ENCODE data around the gene DDX23. TPM values are rescaled to one million over a fixed set of nuclear protein-coding genes. Genes with fewer than 3 reads are reported as not detected.

DDX23 gene
- polyA plus RNA-seq, 1 donor (not counting 4 experiments of a cell fraction or from before 2014, with no cell fraction given): 57.8 TPM

- H4K20me1 ChIP-seq (ENCODE audit: control insufficient read depth, extremely low read depth, insufficient read depth, low read length): no peaks in the 10 kb centered on the region
- no peak overlapping the region for H2AFZ ChIP-seq (ENCODE audit: control insufficient read depth, low read length)
- no peak overlapping the region for H3K4me3 ChIP-seq (ENCODE audit: control insufficient read depth in 2 of 3, extremely low read depth in 1 of 3, insufficient read depth in 2 of 3, low read depth in 1 of 3, low read length in 3 of 3)
- DNase-seq (ENCODE audit: low read depth, low spot score): no peak
- H3K9me1 ChIP-seq (ENCODE audit: control insufficient read depth, extremely low read depth, insufficient read depth, low read length): no peaks in the 10 kb centered on the region
- H3K79me2 ChIP-seq (ENCODE audit: control insufficient read depth, insufficient read depth, low read length): no peaks in the 10 kb centered on the region
- H3K4me2 ChIP-seq (ENCODE audit: control insufficient read depth, extremely low read depth, insufficient read depth, low read depth, low read length): no peak overlapping the region
- dilution Hi-C loops (cut with MboI; ENCODE audit: extremely low pct_ligation_motif_present, low sequenced_read_pairs): no loop called here
- no peaks in the 10 kb centered on the region for H3K9me3 ChIP-seq (ENCODE audit: control insufficient read depth, low read depth, low read length)
- TF ChIP-seq, protein P1, sequence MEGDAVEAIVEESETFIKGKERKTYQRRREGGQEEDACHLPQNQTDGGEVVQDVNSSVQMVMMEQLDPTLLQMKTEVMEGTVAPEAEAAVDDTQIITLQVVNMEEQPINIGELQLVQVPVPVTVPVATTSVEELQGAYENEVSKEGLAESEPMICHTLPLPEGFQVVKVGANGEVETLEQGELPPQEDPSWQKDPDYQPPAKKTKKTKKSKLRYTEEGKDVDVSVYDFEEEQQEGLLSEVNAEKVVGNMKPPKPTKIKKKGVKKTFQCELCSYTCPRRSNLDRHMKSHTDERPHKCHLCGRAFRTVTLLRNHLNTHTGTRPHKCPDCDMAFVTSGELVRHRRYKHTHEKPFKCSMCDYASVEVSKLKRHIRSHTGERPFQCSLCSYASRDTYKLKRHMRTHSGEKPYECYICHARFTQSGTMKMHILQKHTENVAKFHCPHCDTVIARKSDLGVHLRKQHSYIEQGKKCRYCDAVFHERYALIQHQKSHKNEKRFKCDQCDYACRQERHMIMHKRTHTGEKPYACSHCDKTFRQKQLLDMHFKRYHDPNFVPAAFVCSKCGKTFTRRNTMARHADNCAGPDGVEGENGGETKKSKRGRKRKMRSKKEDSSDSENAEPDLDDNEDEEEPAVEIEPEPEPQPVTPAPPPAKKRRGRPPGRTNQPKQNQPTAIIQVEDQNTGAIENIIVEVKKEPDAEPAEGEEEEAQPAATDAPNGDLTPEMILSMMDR (optimal IDR thresholded peaks at IDR 0.05 in 1 of 3, IDR thresholded peaks at IDR 0.05 in 1 of 3, conservative IDR thresholded peaks at IDR 0.05 in 1 of 3; ENCODE audit: extremely low read depth in 1 of 3, insufficient read depth in 2 of 3, low read length in 3 of 3): no peak
- no peak for TF ChIP-seq EZH2 (IDR thresholded peaks at IDR 0.05; ENCODE audit: low read length)
- H3K36me3 ChIP-seq (ENCODE audit: control insufficient read depth in 2 of 2, extremely low read depth in 1 of 2, insufficient read depth in 2 of 2, low read length in 2 of 2): no peaks in the 10 kb centered on the region
- H3K27ac ChIP-seq (ENCODE audit: control insufficient read depth, insufficient read depth, low read length): no peak overlapping the region
- no peak overlapping the region for H3K9ac ChIP-seq (ENCODE audit: control insufficient read depth, extremely low read depth, insufficient read depth, low read length)
- H3K4me1 ChIP-seq (ENCODE audit: control insufficient read depth, extremely low read depth, insufficient read depth, low read length): peaks cover 14% of the 10 kb centered on the region
- FAIRE-seq: no peak
- no peaks in the 10 kb centered on the region for H3K27me3 ChIP-seq (ENCODE audit: control insufficient read depth, extremely low read depth, insufficient read depth, low read length)
These were observed 39.6 kb downstream of the DDX23 start for GRCh38 chr12:48812389-48812788.

DNA sequence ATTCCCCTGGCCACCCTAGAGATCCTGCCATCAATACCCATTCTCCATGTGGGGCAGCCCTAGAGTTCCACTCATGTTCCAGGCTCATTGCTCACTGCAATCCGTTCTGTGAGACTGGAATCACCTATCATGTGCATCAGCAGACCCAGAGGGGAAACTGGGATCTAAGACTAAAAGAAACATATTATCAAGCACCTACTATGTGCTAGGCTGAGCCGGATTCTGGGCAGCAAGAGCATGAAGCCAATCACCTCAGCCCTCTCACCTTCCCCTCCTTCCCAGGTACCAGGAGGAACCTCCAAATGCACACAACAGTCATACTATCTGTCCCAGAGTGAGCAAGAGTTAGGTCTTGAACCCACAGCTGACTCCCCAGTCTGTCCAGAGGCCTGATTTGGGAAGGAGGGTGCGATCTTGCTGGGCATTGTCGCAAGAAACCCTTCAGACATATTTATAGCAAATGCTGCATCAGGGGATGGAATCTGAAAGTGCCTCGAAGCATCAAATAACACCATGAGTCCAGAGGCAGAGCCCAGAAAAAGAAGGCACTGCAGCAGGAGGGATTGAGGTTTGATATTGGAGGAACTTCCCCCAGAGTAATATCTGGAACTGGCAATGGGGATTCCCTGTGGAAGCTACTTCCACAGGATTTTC is 40.4 kb downstream of the DDX23 start:
- TF ChIP-seq EZH2 (IDR thresholded peaks at IDR 0.05; ENCODE audit: low read length): no peak
- TF ChIP-seq, protein P1 (optimal IDR thresholded peaks at IDR 0.05 in 1 of 3, IDR thresholded peaks at IDR 0.05 in 1 of 3, conservative IDR thresholded peaks at IDR 0.05 in 1 of 3; ENCODE audit: extremely low read depth in 1 of 3, insufficient read depth in 2 of 3, low read length in 3 of 3): no peak
- no peak overlapping the region for H3K4me2 ChIP-seq (ENCODE audit: control insufficient read depth, extremely low read depth, insufficient read depth, low read depth, low read length)
- H3K9me1 ChIP-seq (ENCODE audit: control insufficient read depth, extremely low read depth, insufficient read depth, low read length): no peaks in the 10 kb centered on the region
- no peak overlapping the region for H3K27ac ChIP-seq (ENCODE audit: control insufficient read depth, insufficient read depth, low read length)
- H2AFZ ChIP-seq (ENCODE audit: control insufficient read depth, low read length): no peak overlapping the region
- no peaks in the 10 kb centered on the region for H4K20me1 ChIP-seq (ENCODE audit: control insufficient read depth, extremely low read depth, insufficient read depth, low read length)
- no peaks in the 10 kb centered on the region for H3K27me3 ChIP-seq (ENCODE audit: control insufficient read depth, extremely low read depth, insufficient read depth, low read length)
- H3K4me1 ChIP-seq (ENCODE audit: control insufficient read depth, extremely low read depth, insufficient read depth, low read length): peaks cover 14% of the 10 kb centered on the region
- FAIRE-seq (no peak), DNase-seq (ENCODE audit: low read depth, low spot score) (no peak)
- H3K36me3 ChIP-seq (ENCODE audit: control insufficient read depth in 2 of 2, extremely low read depth in 1 of 2, insufficient read depth in 2 of 2, low read length in 2 of 2): no peaks in the 10 kb centered on the region
- no peaks in the 10 kb centered on the region for H3K9me3 ChIP-seq (ENCODE audit: control insufficient read depth, low read depth, low read length)
- H3K4me3 ChIP-seq (ENCODE audit: control insufficient read depth in 2 of 3, extremely low read depth in 1 of 3, insufficient read depth in 2 of 3, low read depth in 1 of 3, low read length in 3 of 3): no peak overlapping the region
- dilution Hi-C loops (cut with MboI; ENCODE audit: extremely low pct_ligation_motif_present, low sequenced_read_pairs): no loop called here
- H3K9ac ChIP-seq (ENCODE audit: control insufficient read depth, extremely low read depth, insufficient read depth, low read length): no peak overlapping the region
- H3K79me2 ChIP-seq (ENCODE audit: control insufficient read depth, insufficient read depth, low read length): no peaks in the 10 kb centered on the region
